Liver (tissue), 9 donors: ENCODE measurements around the gene NCOR2. TPM values are rescaled to one million over a fixed set of nuclear protein-coding genes. Genes with fewer than 3 reads are reported as not detected.

Experiments
- DNase-seq: peaks from one replicate; pipeline ENCODE4 v3.0.0-alpha.2; 2017; ENCODE audit warnings: low spot score
- H3K27ac ChIP-seq, 2 donors: one replicate each; pipeline ENCODE4 v1.7.0; 2013; ENCODE audit warnings: inconsistent platforms in 2 of 2, low read length in 2 of 2, control low read depth in 1 of 2, low read depth in 1 of 2, mild to moderate bottlenecking in 1 of 2
- H3K27me3 ChIP-seq, 4 donors: one replicate each; pipeline versions ENCODE4 v1.6.1 to v1.7.0; 2013; ENCODE audit warnings: low read length in 3 of 4, inconsistent platforms in 1 of 4, mild to moderate bottlenecking in 1 of 4, moderate library complexity in 1 of 4; ENCODE audit not compliant: control insufficient read depth in 4 of 4, insufficient read depth in 4 of 4
- H3K36me3 ChIP-seq, 4 donors: one replicate each; pipeline versions ENCODE4 v1.6.1 to v1.7.0; 2013; ENCODE audit warnings: low read length in 3 of 4, mild to moderate bottlenecking in 3 of 4, low read depth in 1 of 4, moderate library complexity in 1 of 4; ENCODE audit not compliant: control insufficient read depth in 4 of 4, insufficient read depth in 3 of 4
- H3K4me1 ChIP-seq, 4 donors: one replicate each; pipeline versions ENCODE4 v1.6.1 to v1.7.0; 2013; ENCODE audit warnings: low read length in 3 of 4, mild to moderate bottlenecking in 3 of 4, moderate library complexity in 1 of 4; ENCODE audit not compliant: control insufficient read depth in 4 of 4, insufficient read depth in 4 of 4
- H3K4me3 ChIP-seq, 3 donors: one replicate each; pipeline versions ENCODE4 v1.6.1 to v1.7.0; 2013; ENCODE audit warnings: low read length in 3 of 3, control low read depth in 1 of 3, low read depth in 1 of 3, mild to moderate bottlenecking in 1 of 3
- H3K9ac ChIP-seq, 2 donors: one replicate each; pipeline ENCODE4 v1.7.0; 2013; ENCODE audit warnings: low read length in 2 of 2, mild to moderate bottlenecking in 2 of 2, moderate library complexity in 2 of 2, control low read depth in 1 of 2, low read depth in 1 of 2
- H3K9me3 ChIP-seq, 4 donors: one replicate each; pipeline versions ENCODE4 v1.6.1 to v1.7.0; 2013; ENCODE audit warnings: low read length in 3 of 4; ENCODE audit not compliant: control insufficient read depth in 4 of 4
- EGR1 ChIP-seq, 2 donors: IDR thresholded peaks; 2 replicates each; pipeline ENCODE4 v1.6.1; 2016 to 2018; ENCODE audit warnings: antibody characterized with exemption in 2 of 2, low read depth in 2 of 2
- FOXA1 ChIP-seq: IDR thresholded peaks from 2 replicates; pipeline ENCODE4 v1.6.1; 2016; ENCODE audit warnings: antibody characterized with exemption
- GABPA ChIP-seq, 2 donors: IDR thresholded peaks in 1 of 2; conservative IDR thresholded peaks in 1 of 2; 2 replicates each; pipeline ENCODE4 v1.6.1; 2016; ENCODE audit warnings: antibody characterized with exemption in 2 of 2, mild to moderate bottlenecking in 1 of 2, moderate library complexity in 1 of 2
- JUND ChIP-seq, 2 donors: IDR thresholded peaks; 2 replicates each; pipeline ENCODE4 v1.6.1; 2016; ENCODE audit warnings: antibody characterized with exemption in 2 of 2
- NR2F2 ChIP-seq: IDR thresholded peaks from 2 replicates; pipeline ENCODE4 v1.6.1; 2016; ENCODE audit warnings: antibody characterized with exemption
- RXRA ChIP-seq, 2 donors: IDR thresholded peaks; 2 replicates each; pipeline ENCODE4 v1.6.1; 2017 to 2018; ENCODE audit warnings: antibody characterized with exemption in 2 of 2, mild to moderate bottlenecking in 1 of 2
- SP1 ChIP-seq: IDR thresholded peaks from 2 replicates; pipeline ENCODE4 v1.6.1; 2018; ENCODE audit warnings: antibody characterized with exemption, mild to moderate bottlenecking
- TAF1 ChIP-seq: conservative IDR thresholded peaks from 2 replicates; pipeline ENCODE4 v1.6.1; 2016; ENCODE audit warnings: antibody characterized with exemption, mild to moderate bottlenecking
- YY1 ChIP-seq: IDR thresholded peaks from 2 replicates; pipeline ENCODE4 v1.6.1; 2016; ENCODE audit warnings: antibody characterized with exemption, mild to moderate bottlenecking
- WGBS: extraction: QIAGEN DNeasy Blood & Tissue Kit; methylation state at CpG from one replicate; pipeline ENCODE4 v1.1.7; 2013; 5-methylcytosine and 5-hydroxymethylcytosine counted together
- polyA plus RNA-seq, 2 donors: library from polyadenylated mRNA; stranded (reverse) in 1 of 2; unstranded in 1 of 2; fragments of 200-250 nt in 1 of 2; fragments of >200 nt in 1 of 2; fragmentation: Nextera tagmentation in 1 of 2; extraction: Ambion mirVana in 1 of 2; gene quantifications; one replicate each; pipeline versions ENCODE4 v1.2.1 to v1.2.3, GENCODE V29; 2013 to 2015
- total RNA-seq, 2 donors: library from RNA; depleted of rRNA; stranded (reverse); fragments of >200 nt; gene quantifications; one replicate each; pipeline ENCODE4 v1.2.3, GENCODE V29; 2014
- TF ChIP-seq, protein P1 (sequence below): IDR thresholded peaks from 2 replicates; pipeline ENCODE4 v1.6.1; 2016; ENCODE audit warnings: antibody characterized with exemption
- TF ChIP-seq, protein P2 (sequence below): fragments of 150-350 bp; IDR thresholded peaks from 2 replicates; pipeline ENCODE4 v1.5.1; 2017; ENCODE audit warnings: improper control_type of control experiment, low read depth, low read length; ENCODE audit not compliant: missing input control
- TF ChIP-seq, protein P3 (sequence below): IDR thresholded peaks from 2 replicates; pipeline ENCODE4 v1.6.1; 2016; ENCODE audit warnings: antibody characterized with exemption
- TF ChIP-seq, protein P4 (sequence below): IDR thresholded peaks from 2 replicates; pipeline ENCODE4 v1.6.1; 2016; ENCODE audit warnings: antibody characterized with exemption
- donor health status: healthy.
- donor health status: healthy.
- donor health status: healthy.
- donor health status: healthy.
- donor health status: healthy.

NCOR2 gene
- total and polyA plus RNA-seq, 4 donors: 7.9 to 31.6 (median 18.1) TPM

GRCh38 chr12:124614512-124615292 lies 47.3 kb upstream of the NCOR2 start:
- Histone ChIP-seq H3K9me3 (no peaks in the 10 kb centered on the region), H3K9ac (no peak overlapping the region), H3K36me3 (no peaks in the 10 kb centered on the region), H3K4me1 (no peaks in the 10 kb centered on the region), H3K27me3 (no peaks in the 10 kb centered on the region), H3K4me3 (no peak overlapping the region), H3K27ac (no peak overlapping the region)
- DNase-seq: no peak
- 75% methylated on average over 6 of the region's 6 CpGs for WGBS
- TF ChIP-seq RXRA (IDR thresholded peaks at IDR 0.05): peak; percentile 41 to 53
- TF ChIP-seq, protein P1, sequence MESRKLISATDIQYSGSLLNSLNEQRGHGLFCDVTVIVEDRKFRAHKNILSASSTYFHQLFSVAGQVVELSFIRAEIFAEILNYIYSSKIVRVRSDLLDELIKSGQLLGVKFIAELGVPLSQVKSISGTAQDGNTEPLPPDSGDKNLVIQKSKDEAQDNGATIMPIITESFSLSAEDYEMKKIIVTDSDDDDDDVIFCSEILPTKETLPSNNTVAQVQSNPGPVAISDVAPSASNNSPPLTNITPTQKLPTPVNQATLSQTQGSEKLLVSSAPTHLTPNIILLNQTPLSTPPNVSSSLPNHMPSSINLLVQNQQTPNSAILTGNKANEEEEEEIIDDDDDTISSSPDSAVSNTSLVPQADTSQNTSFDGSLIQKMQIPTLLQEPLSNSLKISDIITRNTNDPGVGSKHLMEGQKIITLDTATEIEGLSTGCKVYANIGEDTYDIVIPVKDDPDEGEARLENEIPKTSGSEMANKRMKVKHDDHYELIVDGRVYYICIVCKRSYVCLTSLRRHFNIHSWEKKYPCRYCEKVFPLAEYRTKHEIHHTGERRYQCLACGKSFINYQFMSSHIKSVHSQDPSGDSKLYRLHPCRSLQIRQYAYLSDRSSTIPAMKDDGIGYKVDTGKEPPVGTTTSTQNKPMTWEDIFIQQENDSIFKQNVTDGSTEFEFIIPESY: no peak

DNA sequence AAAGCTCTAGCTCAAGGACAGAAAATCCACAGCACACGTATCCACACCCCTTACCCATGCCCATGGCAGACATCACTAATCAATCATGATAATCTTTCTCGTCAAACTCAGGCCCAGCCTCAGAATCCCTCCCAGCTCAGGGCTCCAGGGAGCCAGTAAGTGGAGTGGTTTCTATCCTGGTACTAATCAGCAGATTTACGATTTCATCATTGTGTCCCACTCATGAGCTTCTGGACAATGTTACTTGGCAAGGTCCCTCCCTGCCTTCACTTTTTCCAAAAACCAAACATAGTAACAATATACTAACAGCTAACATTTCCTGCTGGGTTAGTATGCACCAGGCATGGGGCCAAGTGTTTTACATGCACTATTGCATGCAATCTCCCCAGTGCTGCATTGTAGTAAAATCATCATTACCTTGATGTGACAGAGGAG lies 45.8 kb upstream of the NCOR2 start:
- WGBS: 90% methylated on average over 3 of the region's 3 CpGs
- Histone ChIP-seq H3K27ac (no peak overlapping the region), H3K27me3 (no peaks in the 10 kb centered on the region), H3K36me3 (no peaks in the 10 kb centered on the region), H3K4me1 (peaks cover 0 to 8% (median 7%) of the 10 kb centered on the region in 4 donors), H3K4me3 (no peak overlapping the region), H3K9ac (no peak overlapping the region), H3K9me3 (no peaks in the 10 kb centered on the region)
- no peak for DNase-seq
- TF ChIP-seq FOXA1 (no peak), YY1 (no peak)

- Histone ChIP-seq H3K36me3 (no peaks in the 10 kb centered on the region), H3K9ac (no peak overlapping the region), H3K27ac (no peak overlapping the region), H3K27me3 (no peaks in the 10 kb centered on the region), H3K9me3 (no peaks in the 10 kb centered on the region), H3K4me1 (peaks cover 0 to 8% (median 7%) of the 10 kb centered on the region in 4 donors), H3K4me3 (no peak overlapping the region)
- TF ChIP-seq, protein P2, sequence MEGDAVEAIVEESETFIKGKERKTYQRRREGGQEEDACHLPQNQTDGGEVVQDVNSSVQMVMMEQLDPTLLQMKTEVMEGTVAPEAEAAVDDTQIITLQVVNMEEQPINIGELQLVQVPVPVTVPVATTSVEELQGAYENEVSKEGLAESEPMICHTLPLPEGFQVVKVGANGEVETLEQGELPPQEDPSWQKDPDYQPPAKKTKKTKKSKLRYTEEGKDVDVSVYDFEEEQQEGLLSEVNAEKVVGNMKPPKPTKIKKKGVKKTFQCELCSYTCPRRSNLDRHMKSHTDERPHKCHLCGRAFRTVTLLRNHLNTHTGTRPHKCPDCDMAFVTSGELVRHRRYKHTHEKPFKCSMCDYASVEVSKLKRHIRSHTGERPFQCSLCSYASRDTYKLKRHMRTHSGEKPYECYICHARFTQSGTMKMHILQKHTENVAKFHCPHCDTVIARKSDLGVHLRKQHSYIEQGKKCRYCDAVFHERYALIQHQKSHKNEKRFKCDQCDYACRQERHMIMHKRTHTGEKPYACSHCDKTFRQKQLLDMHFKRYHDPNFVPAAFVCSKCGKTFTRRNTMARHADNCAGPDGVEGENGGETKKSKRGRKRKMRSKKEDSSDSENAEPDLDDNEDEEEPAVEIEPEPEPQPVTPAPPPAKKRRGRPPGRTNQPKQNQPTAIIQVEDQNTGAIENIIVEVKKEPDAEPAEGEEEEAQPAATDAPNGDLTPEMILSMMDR: no peak
- no peak for TF ChIP-seq EGR1 (IDR thresholded peaks at IDR 0.05; ENCODE audit: low read depth in 2 of 2)
- WGBS: 75% methylated on average over 4 of the region's 4 CpGs
- DNase-seq: no peak
Observed at GRCh38 chr12:124612410-124612680, 44.9 kb upstream of the NCOR2 start.

DNA sequence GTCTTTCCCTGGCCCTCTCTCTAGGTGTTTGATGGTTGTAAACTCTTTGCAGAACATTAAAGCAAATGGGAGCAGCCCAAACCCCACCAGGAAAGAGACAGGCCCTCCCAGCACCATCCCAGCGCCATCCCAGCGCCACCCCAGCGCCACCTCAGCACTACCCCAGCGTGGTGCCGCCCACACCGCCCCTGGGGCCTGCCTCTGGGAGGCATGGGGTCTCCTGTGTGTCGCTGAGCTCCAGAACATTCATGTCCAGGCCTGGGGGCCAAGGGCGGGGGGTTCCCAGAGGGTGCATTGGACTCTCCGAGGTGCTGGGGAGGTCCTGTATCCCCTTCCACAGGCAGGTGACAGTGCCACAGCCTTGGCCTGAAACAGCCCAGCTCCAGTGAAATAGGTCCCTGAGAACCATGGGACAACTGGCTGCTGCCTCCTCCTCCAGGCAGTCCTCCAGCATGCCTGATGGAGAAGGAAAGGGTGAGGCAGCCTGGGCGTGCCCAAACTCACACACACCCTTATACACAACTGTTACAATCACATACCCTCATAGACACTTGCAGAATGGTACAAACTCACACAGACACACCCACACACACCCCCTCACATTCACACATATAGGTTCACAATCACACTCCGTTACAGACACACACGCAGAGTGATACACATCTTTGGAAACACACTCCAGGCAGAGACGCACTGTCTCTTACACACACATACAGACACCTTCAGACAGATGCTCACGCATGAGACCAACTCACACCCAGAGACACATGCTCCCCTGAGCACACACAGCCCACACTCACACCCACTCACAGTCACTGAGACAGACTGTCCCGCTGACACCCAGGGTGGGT lies 44.4 kb upstream of the NCOR2 start:
- Histone ChIP-seq H3K9me3 (no peaks in the 10 kb centered on the region), H3K27me3 (no peaks in the 10 kb centered on the region), H3K27ac (no peak overlapping the region), H3K4me1 (peaks cover 0 to 8% (median 7%) of the 10 kb centered on the region in 4 donors), H3K9ac (no peak overlapping the region), H3K36me3 (no peaks in the 10 kb centered on the region), H3K4me3 (no peak overlapping the region)
- DNase-seq: no peak
- WGBS: 95% methylated on average over 15 of the region's 15 CpGs
- TF ChIP-seq EGR1 (IDR thresholded peaks at IDR 0.05; ENCODE audit: low read depth in 2 of 2): no peak
- no peak for TF ChIP-seq SP1
- TF ChIP-seq JUND (IDR thresholded peaks at IDR 0.05): no peak
- TF ChIP-seq, protein P3, sequence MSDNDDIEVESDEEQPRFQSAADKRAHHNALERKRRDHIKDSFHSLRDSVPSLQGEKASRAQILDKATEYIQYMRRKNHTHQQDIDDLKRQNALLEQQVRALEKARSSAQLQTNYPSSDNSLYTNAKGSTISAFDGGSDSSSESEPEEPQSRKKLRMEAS: no peak
- TF ChIP-seq TAF1: no peak
- no peak for TF ChIP-seq RXRA (IDR thresholded peaks at IDR 0.05)
- no peak for TF ChIP-seq GABPA (IDR thresholded peaks at IDR 0.05 in 1 of 2, conservative IDR thresholded peaks at IDR 0.05 in 1 of 2)
- TF ChIP-seq NR2F2: no peak
- TF ChIP-seq, protein P4, sequence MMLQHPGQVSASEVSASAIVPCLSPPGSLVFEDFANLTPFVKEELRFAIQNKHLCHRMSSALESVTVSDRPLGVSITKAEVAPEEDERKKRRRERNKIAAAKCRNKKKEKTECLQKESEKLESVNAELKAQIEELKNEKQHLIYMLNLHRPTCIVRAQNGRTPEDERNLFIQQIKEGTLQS: no peak
- TF ChIP-seq, protein P2: no peak
- TF ChIP-seq FOXA1: no peak
